ACC112 (cell line): ENCODE data around the gene CHURC1.

Experiments
- H2AFZ ChIP-seq: fragments of 200-600 bp; sonication (generic); one replicate; pipeline ENCODE4 v1.6.0; 2017; ENCODE audit warnings: antibody characterized with exemption, low read length; ENCODE audit not compliant: unreplicated experiment
- H3K27ac ChIP-seq: fragments of 200-600 bp; sonication (generic); 2 replicates; pipeline ENCODE4 v1.5.1; 2014; ENCODE audit warnings: low read depth, mild to moderate bottlenecking, antibody characterized with exemption, low read length, moderate library complexity
- H3K27me3 ChIP-seq: fragments of 200-600 bp; sonication (generic); 2 replicates; pipeline ENCODE4 v1.6.1; 2014; ENCODE audit warnings: mild to moderate bottlenecking, antibody characterized with exemption, low read length, moderate library complexity, mixed read lengths; ENCODE audit not compliant: insufficient read depth
- H3K36me3 ChIP-seq: fragments of 200-600 bp; sonication (generic); 2 replicates; pipeline ENCODE4 v1.6.1; 2016; ENCODE audit warnings: mild to moderate bottlenecking, antibody characterized with exemption, low read length, moderate library complexity, mixed read lengths; ENCODE audit not compliant: insufficient read depth
- H3K4me1 ChIP-seq: fragments of 200-600 bp; sonication (generic); one replicate; pipeline ENCODE4 v1.6.1; 2016; ENCODE audit warnings: low read length, mixed read lengths; ENCODE audit not compliant: insufficient read depth, unreplicated experiment, control insufficient read depth
- H3K4me3 ChIP-seq: fragments of 200-600 bp; sonication (generic); 2 replicates; pipeline ENCODE4 v1.5.1; 2014; ENCODE audit warnings: mild to moderate bottlenecking, low read depth, low read length
- H3K79me2 ChIP-seq: fragments of 200-600 bp; sonication (generic); one replicate; pipeline ENCODE4 v1.6.0; 2016; ENCODE audit warnings: low read length; ENCODE audit not compliant: control insufficient read depth, unreplicated experiment, insufficient read depth

The CHURC1 gene

DNA sequence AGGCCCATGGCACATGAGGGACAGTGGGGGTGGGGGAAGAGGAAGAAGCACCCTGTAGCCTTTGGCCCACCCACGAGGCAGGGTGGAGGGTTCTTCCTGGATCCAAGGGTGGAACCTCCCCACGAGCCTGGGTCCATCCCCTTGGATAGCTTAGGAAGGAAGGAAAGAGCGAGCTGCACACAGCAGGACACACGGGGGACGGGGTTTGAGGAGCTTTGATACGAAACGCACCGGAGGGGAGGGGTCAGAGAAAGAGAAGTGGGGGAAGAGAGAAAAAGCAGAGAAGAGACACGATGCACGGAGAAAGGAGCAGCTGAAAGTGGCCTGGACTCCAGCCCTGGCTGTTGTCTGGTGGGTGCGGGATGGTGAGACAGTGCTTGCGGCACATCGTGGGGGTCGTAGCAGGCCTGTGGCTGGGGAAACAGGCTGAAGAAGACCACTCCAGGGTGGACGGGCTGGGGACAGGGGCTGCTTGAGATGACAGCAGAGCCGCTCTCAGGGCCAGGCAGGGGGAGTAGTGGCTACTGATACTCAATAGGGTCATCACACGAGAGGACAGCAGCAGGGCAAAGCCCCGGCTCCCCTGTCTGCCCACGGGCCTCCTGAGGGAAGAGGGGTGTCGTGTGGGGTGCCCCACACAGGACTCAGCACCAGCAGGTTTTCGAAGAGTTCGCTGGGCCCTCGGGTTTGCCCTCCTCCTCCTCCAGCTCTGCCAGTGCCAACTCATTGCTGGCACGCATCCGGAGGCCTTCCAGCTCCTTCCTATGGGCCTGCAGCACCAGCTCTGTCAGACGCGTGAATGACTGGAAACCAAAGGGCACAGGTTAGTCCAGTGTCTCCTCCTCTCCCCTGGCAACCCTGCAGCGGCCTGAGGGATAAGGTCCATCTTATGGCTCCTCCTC lies 33.7 kb downstream of the CHURC1 start:
- H2AFZ ChIP-seq, result no peak overlapping the region
- H3K36me3 ChIP-seq, result no peaks in the 10 kb centered on the region
- H3K4me1 ChIP-seq, result no peaks in the 10 kb centered on the region
- H3K27ac ChIP-seq, result no peak overlapping the region
- no peaks in the 10 kb centered on the region for H3K27me3 ChIP-seq
- no peaks in the 10 kb centered on the region for H3K79me2 ChIP-seq
- H3K4me3 ChIP-seq, result no peak overlapping the region

DNA sequence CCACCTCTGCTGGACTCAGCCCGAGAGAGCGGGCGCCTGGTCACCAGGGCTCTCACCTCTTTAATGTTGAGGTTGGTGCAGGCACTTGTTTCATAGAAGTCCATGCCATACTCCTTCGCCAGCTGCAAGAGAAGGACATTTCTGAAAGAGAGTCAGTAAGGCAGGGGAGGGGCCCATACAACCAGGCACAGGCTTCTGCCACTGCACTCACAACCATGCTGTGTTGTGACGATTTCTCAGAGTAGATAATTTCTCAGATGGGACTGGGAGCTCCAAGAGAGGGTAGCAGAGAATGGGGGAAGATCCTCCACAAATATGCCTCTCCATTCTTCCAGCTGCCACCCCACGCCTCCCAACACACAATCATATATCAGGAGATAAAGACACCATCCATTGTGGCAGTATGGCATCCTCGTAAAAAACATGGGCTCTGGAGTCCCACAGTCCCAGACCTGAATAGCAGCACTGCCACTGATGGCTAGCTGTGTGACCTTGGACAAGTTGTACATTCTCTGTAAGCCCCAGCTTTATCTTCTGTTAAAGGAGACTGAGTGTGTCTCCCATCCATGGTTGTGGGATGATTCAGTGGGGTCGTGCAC lies 34.5 kb downstream of the CHURC1 start:
- Histone ChIP-seq H3K79me2 (no peaks in the 10 kb centered on the region), H3K4me1 (no peaks in the 10 kb centered on the region), H2AFZ (no peak overlapping the region), H3K36me3 (no peaks in the 10 kb centered on the region), H3K27me3 (no peaks in the 10 kb centered on the region), H3K27ac (no peak overlapping the region), H3K4me3 (no peak overlapping the region)

DNA sequence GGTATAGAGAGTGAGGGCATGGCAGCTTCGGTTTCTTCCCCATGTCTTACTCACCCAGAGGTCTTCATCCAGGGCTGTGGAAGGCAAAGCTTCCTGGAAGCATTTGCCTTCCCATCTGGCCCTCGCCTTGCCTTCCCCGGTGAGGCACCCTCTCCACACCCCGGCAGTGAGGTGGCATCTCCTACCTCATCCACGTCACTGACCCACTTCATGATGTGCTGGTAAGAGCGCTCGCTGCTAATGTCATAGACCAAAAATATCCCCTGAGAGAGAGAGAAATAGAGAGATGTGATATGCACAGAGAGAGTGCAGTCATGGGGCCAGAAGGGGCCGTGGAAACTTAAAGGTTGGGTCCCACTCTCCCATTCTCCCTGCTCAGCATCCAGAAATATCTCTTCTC lies 36.6 kb downstream of the CHURC1 start:
- Histone ChIP-seq H3K79me2 (no peaks in the 10 kb centered on the region), H3K27ac (no peak overlapping the region), H3K4me1 (no peaks in the 10 kb centered on the region), H3K36me3 (no peaks in the 10 kb centered on the region), H2AFZ (no peak overlapping the region), H3K4me3 (no peak overlapping the region), H3K27me3 (no peaks in the 10 kb centered on the region)

DNA sequence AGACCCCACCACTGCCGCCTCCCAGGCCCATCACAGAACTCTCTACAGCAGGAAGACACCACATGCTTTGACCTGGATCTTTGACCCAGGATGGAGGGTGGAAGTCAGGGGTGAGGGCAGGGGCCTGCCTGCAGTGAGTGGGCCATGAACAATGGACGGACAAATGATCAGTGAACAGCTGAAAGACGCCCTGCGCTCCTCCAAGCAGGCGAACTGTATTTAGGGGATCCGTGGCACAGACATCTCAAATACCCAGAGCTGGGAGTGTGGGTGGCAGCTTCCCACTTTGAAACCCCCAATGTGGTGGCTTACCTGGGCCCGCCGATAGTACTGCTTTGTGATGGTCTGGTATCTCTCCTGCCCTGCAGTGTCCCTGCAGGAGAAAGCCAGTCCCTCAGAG lies 37.0 kb downstream of the CHURC1 start:
- H2AFZ ChIP-seq, result no peak overlapping the region
- H3K79me2 ChIP-seq, result no peaks in the 10 kb centered on the region
- no peak overlapping the region for H3K4me3 ChIP-seq
- H3K27ac ChIP-seq, result no peak overlapping the region
- H3K4me1 ChIP-seq, result no peaks in the 10 kb centered on the region
- H3K27me3 ChIP-seq, result no peaks in the 10 kb centered on the region
- no peaks in the 10 kb centered on the region for H3K36me3 ChIP-seq

DNA sequence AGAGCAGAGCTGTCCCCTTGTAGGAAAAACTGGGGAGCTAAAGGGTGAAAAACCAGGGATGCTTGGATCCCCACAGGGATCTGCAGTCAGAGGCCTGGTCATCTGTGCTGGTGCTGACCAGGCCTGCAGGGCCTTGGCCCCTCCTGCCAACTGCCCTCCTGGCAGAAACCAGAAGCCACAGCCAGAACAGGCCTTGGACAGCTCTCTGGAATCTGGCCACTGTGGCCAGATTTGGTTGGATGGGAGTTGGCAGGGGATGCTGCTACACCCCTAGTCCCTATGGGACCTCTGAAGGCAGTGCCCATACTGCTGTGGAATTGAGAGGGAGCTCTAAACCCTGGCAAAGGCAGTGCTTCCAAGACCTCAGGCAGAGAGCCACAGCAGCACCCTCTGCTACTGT lies 37.5 kb downstream of the CHURC1 start:
- Histone ChIP-seq H3K4me1 (no peaks in the 10 kb centered on the region), H3K79me2 (no peaks in the 10 kb centered on the region), H3K36me3 (no peaks in the 10 kb centered on the region), H3K27me3 (no peaks in the 10 kb centered on the region), H3K27ac (no peak overlapping the region), H3K4me3 (no peak overlapping the region), H2AFZ (no peak overlapping the region)

DNA sequence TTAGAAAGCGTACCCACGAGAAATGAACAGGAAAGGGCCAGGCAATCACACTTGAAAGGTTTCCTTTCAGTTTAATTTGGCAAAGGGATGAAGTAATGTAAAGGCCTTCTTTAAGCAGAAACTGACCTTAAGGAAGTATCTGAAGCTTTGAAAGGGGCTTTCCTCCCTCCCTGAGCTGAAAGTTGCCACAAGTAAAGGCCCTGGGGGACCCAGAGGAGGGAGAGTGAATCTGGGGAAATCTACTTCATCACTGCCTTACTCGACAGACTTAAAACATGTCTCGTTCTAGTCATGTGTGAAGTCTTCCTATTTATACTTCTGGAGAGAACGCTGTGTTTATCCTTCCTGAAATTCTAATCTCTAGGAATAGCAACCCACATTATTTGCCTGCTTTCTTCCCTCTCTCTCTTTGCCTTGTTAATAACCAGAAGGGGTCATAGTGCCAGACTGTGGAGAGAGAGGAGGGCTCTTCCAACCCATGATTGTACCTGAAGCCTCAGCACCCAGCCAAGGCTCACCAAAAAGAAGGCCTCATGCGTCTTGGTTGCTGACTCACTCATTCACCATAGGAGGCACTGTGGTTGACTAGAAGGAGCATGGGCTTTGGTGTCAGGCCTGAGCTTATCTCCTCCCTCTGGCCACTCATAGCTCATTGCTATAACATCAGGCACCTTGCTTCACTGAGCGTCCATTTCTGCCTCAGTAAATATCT lies 38.5 kb downstream of the CHURC1 start:
- H3K27ac ChIP-seq, result no peak overlapping the region
- no peak overlapping the region for H2AFZ ChIP-seq
- no peaks in the 10 kb centered on the region for H3K79me2 ChIP-seq
- H3K27me3 ChIP-seq, result no peaks in the 10 kb centered on the region
- H3K36me3 ChIP-seq, result no peaks in the 10 kb centered on the region
- H3K4me1 ChIP-seq, result no peaks in the 10 kb centered on the region
- no peak overlapping the region for H3K4me3 ChIP-seq

DNA sequence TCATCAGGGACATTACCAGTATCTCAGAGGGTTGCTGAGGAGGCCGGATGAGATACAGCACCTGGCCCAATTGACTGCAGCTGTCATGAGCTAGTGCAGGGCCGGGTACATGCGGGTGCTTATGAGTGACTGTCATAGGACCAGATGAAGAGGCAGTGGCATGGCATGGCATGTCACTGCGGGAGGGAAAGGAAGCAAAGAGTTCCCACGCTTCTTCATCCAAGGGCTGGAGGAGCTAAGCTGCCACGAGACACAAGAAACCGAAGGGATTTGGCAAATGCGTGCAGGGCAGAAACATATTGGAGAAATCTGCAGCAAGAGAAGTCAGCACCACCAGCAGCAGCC lies 39.0 kb downstream of the CHURC1 start:
- Histone ChIP-seq H3K27ac (no peak overlapping the region), H3K27me3 (no peaks in the 10 kb centered on the region), H3K36me3 (no peaks in the 10 kb centered on the region), H2AFZ (no peak overlapping the region), H3K4me3 (no peak overlapping the region), H3K4me1 (no peaks in the 10 kb centered on the region), H3K79me2 (no peaks in the 10 kb centered on the region)

DNA sequence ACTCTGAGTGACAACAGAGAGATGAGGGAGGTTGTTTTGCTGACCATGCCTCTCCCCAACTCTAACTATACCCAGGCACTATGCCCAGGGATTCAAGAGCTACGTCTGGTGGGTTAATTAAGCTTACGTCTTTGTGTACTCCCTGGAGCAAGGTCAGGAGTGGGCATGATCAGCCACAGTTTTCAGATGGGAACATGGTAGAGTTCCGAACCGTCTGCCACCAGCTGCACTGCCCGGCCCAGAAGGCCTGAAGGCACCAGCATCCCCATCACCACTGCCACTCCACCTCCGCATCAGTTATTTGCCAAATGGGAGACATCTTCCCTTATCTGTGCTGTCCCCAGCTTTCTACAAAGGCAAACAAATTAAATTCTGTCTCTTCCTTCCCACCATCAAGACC lies 39.4 kb downstream of the CHURC1 start:
- Histone ChIP-seq H3K36me3 (no peaks in the 10 kb centered on the region), H3K4me1 (no peaks in the 10 kb centered on the region), H3K4me3 (no peak overlapping the region), H3K27ac (no peak overlapping the region), H3K27me3 (no peaks in the 10 kb centered on the region), H2AFZ (no peak overlapping the region), H3K79me2 (no peaks in the 10 kb centered on the region)

DNA sequence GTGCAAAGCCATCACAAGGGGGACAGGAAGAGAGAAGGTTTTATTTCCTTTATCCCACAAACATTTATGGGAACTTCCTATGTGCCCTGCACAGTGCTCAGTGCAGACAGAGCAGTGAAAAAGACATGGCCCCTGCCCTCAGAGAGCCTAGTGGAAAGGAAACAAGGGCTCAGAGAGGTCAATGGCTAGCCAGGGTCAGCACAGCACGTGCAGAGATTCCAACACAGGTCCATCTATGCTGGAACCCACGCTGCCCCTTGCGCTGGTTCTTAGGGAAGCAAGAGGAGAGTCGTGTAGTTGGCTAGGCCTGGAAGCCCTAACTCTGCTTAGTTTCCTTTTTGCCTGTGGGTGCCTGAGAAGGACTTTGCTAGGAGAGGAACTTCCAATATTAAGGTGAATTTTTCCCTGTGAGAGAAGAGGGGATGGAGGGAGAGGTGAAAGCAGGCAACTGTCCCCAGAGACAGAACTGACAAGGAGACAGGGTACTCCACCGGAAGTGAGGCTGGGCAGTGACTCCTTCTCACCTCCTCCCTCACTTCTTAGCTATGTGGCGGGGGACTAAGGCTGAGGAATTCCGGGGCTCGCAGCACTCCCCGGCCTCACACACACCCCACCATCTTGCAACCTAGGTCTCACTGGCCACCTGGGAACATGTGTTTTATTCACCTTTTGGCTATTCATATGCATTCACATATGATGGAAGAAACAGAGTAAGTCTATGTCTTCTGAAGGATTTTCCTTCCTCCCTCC lies 40.4 kb downstream of the CHURC1 start:
- Histone ChIP-seq H3K36me3 (no peaks in the 10 kb centered on the region), H2AFZ (no peak overlapping the region), H3K79me2 (no peaks in the 10 kb centered on the region), H3K27ac (no peak overlapping the region), H3K27me3 (no peaks in the 10 kb centered on the region), H3K4me3 (no peak overlapping the region), H3K4me1 (no peaks in the 10 kb centered on the region)

DNA sequence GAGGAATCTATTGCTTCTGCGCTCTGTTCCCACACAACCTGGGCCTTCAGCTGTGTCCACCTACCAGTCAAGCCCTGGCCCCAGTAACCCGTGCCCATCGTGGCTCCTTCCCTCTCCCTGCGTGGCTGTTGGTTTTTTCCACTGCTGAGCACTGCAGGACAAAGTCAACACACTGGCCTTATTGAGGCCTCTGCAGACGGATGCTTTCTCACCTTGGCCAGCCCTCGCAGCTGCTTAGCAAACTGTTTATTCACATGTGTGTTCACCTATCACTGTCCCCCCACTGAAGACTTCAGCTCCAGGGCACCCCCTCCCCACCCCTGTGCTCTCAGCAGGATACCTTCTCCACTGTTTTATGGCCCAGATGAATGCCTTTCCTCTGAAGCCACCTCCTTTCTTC lies 41.0 kb downstream of the CHURC1 start:
- H3K4me3 ChIP-seq, result no peak overlapping the region
- H3K27ac ChIP-seq, result no peak overlapping the region
- H3K79me2 ChIP-seq, result no peaks in the 10 kb centered on the region
- no peaks in the 10 kb centered on the region for H3K4me1 ChIP-seq
- H2AFZ ChIP-seq, result no peak overlapping the region
- H3K36me3 ChIP-seq, result no peaks in the 10 kb centered on the region
- H3K27me3 ChIP-seq, result no peaks in the 10 kb centered on the region
